Small intestine (tissue), 7 donors: ENCODE data around the gene SPEG. TPM values are rescaled to one million over a fixed set of nuclear protein-coding genes. Genes with fewer than 3 reads are reported as not detected.

Source experiments
- DNase-seq, 2 donors: peaks; one replicate each; pipeline versions ENCODE4 v3.0.0 to v3.0.0-alpha.2; 2013
- FAIRE-seq: peaks from 2 replicates; lab custom pipeline; 2012; peaks lifted over from hg19 to GRCh38; lab: Jason Lieb, UNC
- H3K27ac ChIP-seq, 3 donors: one replicate each; pipeline ENCODE4 v1.5.1; 2013; ENCODE audit warnings: low read length in 2 of 3, mild to moderate bottlenecking in 2 of 3, control low read depth in 1 of 3, inconsistent platforms in 1 of 3, low read depth in 1 of 3, moderate library complexity in 1 of 3
- H3K27me3 ChIP-seq, 3 donors: one replicate each; pipeline ENCODE4 v1.6.1; 2013; ENCODE audit warnings: low read length in 3 of 3, inconsistent platforms in 1 of 3; ENCODE audit not compliant: control insufficient read depth in 3 of 3, insufficient read depth in 3 of 3
- H3K36me3 ChIP-seq, 3 donors: one replicate each; pipeline ENCODE4 v1.6.1; 2013; ENCODE audit warnings: low read length in 3 of 3, inconsistent platforms in 1 of 3, low read depth in 1 of 3, mild to moderate bottlenecking in 1 of 3, moderate library complexity in 1 of 3; ENCODE audit not compliant: control insufficient read depth in 3 of 3, insufficient read depth in 2 of 3
- H3K4me1 ChIP-seq, 3 donors: one replicate each; pipeline ENCODE4 v1.6.1; 2013; ENCODE audit warnings: low read length in 2 of 3, inconsistent platforms in 1 of 3, low read depth in 1 of 3, mild to moderate bottlenecking in 1 of 3, moderate library complexity in 1 of 3; ENCODE audit not compliant: control insufficient read depth in 3 of 3, insufficient read depth in 2 of 3
- H3K4me3 ChIP-seq, 3 donors: one replicate each; pipeline ENCODE4 v1.5.1; 2013; ENCODE audit warnings: low read length in 3 of 3, control low read depth in 1 of 3, inconsistent platforms in 1 of 3, low read depth in 1 of 3, mild to moderate bottlenecking in 1 of 3, moderate library complexity in 1 of 3
- H3K9me3 ChIP-seq, 2 donors: one replicate each; pipeline ENCODE4 v1.6.1; 2013; ENCODE audit warnings: low read depth in 1 of 2, low read length in 1 of 2; ENCODE audit not compliant: control insufficient read depth in 2 of 2, insufficient read depth in 1 of 2
- WGBS, 3 donors: extraction: QIAGEN DNeasy Blood & Tissue Kit; methylation state at CpG; one replicate each; pipeline ENCODE4 v1.1.7; 2013; 5-methylcytosine and 5-hydroxymethylcytosine counted together
- polyA plus RNA-seq, 4 donors: library from polyadenylated mRNA; stranded (reverse) in 3 of 4; unstranded in 1 of 4; fragments of 200-250 nt in 3 of 4; fragments of 120-200 nt in 1 of 4; gene quantifications; one replicate each; pipeline versions ENCODE4 v1.2.1 to v1.2.3, GENCODE V29; 2013
- donor health status: healthy with polysubstance abuse.
- donor health status: control.
- donor health status: control.
- donor health status: Bipolar disorder and iron deficiency.
- donor health status: healthy.

The SPEG gene
- polyA plus RNA-seq, 4 donors: 0.45 to 15.7 (median 5.3) TPM

- H3K27ac ChIP-seq: peak overlapping the region in 1 of 3 donors; percentile 84
- peaks cover 2 to 49% (median 6%) of the 10 kb centered on the region in 3 donors for H3K36me3 ChIP-seq
- peaks cover 4 to 44% (median 5%) of the 10 kb centered on the region in 3 donors for H3K4me1 ChIP-seq
- no peaks in the 10 kb centered on the region for H3K9me3 ChIP-seq
- WGBS, 3 donors: 40 to 53% (median 51%) methylated on average over 9 of the region's 9 CpGs
- H3K4me3 ChIP-seq: peak overlapping the region in 2 of 3 donors; percentile 65 to 81
- no peaks in the 10 kb centered on the region for H3K27me3 ChIP-seq
- FAIRE-seq: no peak
- DNase-seq: peak in 1 of 2 donors; percentile 26
Observed at GRCh38 chr2:219544567-219544966, 109.9 kb downstream of the SPEG start.

- peaks cover 0 to 1% (median 0%) of the 10 kb centered on the region in 3 donors for H3K27me3 ChIP-seq
- FAIRE-seq (no peak), DNase-seq (peak in 1 of 2 donors; percentile 57)
- H3K4me1 ChIP-seq: peaks cover 4 to 44% (median 5%) of the 10 kb centered on the region in 3 donors
- H3K9me3 ChIP-seq: no peaks in the 10 kb centered on the region
- WGBS, 3 donors: 51 to 81% (median 57%) methylated on average over 3 of the region's 3 CpGs
- H3K27ac ChIP-seq: peak overlapping the region in 2 of 3 donors; percentile 84 to 88
- peaks cover under 1 to 49% (median 5%) of the 10 kb centered on the region in 3 donors for H3K36me3 ChIP-seq
- peak overlapping the region in 2 of 3 donors; percentile 65 to 81 for H3K4me3 ChIP-seq
Observed at GRCh38 chr2:219545295-219545942, 110.8 kb downstream of the SPEG start.

- WGBS, 3 donors: 7 to 46% (median 28%) methylated on average over 4 of the region's 4 CpGs
- Histone ChIP-seq H3K27me3 (peaks cover 0 to 6% (median 0%) of the 10 kb centered on the region in 3 donors), H3K36me3 (peaks cover 0 to 49% (median 3%) of the 10 kb centered on the region in 3 donors), H3K4me3 (no peak overlapping the region), H3K27ac (peak overlapping the region in 2 of 3 donors; percentile 84 to 88), H3K9me3 (no peaks in the 10 kb centered on the region), H3K4me1 (peaks cover 4 to 45% (median 5%) of the 10 kb centered on the region in 3 donors)
- peak; percentile 90 to 92 for DNase-seq
- FAIRE-seq: no peak
Observed at GRCh38 chr2:219545943-219546352, 111.3 kb downstream of the SPEG start.

- no peaks in the 10 kb centered on the region for H3K9me3 ChIP-seq
- H3K27ac ChIP-seq: no peak overlapping the region
- DNase-seq (no peak), FAIRE-seq (no peak)
- peaks cover 0 to 16% (median 0%) of the 10 kb centered on the region in 3 donors for H3K27me3 ChIP-seq
- no peak overlapping the region for H3K4me3 ChIP-seq
- H3K4me1 ChIP-seq: peaks cover 0 to 45% (median 4%) of the 10 kb centered on the region in 3 donors
- 95 to 97% (median 96%) methylated on average over 26 of the region's 26 CpGs for WGBS, 3 donors
- peaks cover 0 to 43% (median 3%) of the 10 kb centered on the region in 3 donors for H3K36me3 ChIP-seq
Observed at GRCh38 chr2:219547621-219548020, 113.0 kb downstream of the SPEG start.

Other genes starting within 250 kb of the SPEG start
- gene ZFAND2B, start 228.1 kb upstream of the SPEG start, polyA plus RNA-seq: 100 to 1,000 TPM in 2 of 4 donors, 10 to 100 TPM in 2; 46.9 to 182 (median 101) TPM
- gene ABCB6, start 215.9 kb upstream of the SPEG start, polyA plus RNA-seq: 10 to 100 TPM; 37.7 to 49.2 (median 43.0) TPM
- 10 to 100 TPM in 3 of 4 donors, 1 to 10 TPM in 1; 8.1 to 44.1 (median 23.5) TPM for gene ATG9A, start 205.2 kb upstream of the SPEG start, polyA plus RNA-seq
- 10 to 100 TPM; 20.2 to 62.7 (median 36.7) TPM for gene ANKZF1, start 205.0 kb upstream of the SPEG start, polyA plus RNA-seq
- gene GLB1L, start 189.4 kb upstream of the SPEG start, polyA plus RNA-seq: 10 to 100 TPM in 1 of 4 donors, 1 to 10 TPM in 3; 3.1 to 36.1 (median 4.3) TPM
- gene STK16, start 189.4 kb upstream of the SPEG start, polyA plus RNA-seq: 10 to 100 TPM; 31.1 to 53.4 (median 42.6) TPM
- under 1 TPM in 2 of 4 donors, not detected in 2; 0.06 to 0.67 TPM for gene TUBA4B, start 181.6 kb upstream of the SPEG start, polyA plus RNA-seq
- gene TUBA4A, start 180.9 kb upstream of the SPEG start, polyA plus RNA-seq: 10 to 100 TPM; 42.1 to 62.0 (median 49.8) TPM
- 10 to 100 TPM; 43.3 to 65.8 (median 57.7) TPM for gene DNAJB2, start 155.5 kb upstream of the SPEG start, polyA plus RNA-seq
- 1 to 10 TPM in 3 of 4 donors, not detected in 1; 1.6 to 9.4 (median 4.1) TPM for gene PTPRN, start 125.4 kb upstream of the SPEG start, polyA plus RNA-seq
- gene RESP18, start 102.1 kb upstream of the SPEG start, polyA plus RNA-seq: under 1 TPM in 2 of 4 donors, not detected in 2; 0.16 to 0.28 TPM
- gene DNPEP, start 46.9 kb upstream of the SPEG start, polyA plus RNA-seq: 100 to 1,000 TPM in 3 of 4 donors, 10 to 100 TPM in 1; 98.2 to 200 (median 165) TPM
- 100 to 1,000 TPM in 1 of 4 donors, 10 to 100 TPM in 3; 24.6 to 178 (median 67.4) TPM for gene DES, start 16.5 kb upstream of the SPEG start, polyA plus RNA-seq
- 10 to 100 TPM; 52.6 to 63.5 (median 61.3) TPM for gene GMPPA, start 64.0 kb downstream of the SPEG start, polyA plus RNA-seq
- under 1 TPM in 2 of 4 donors, not detected in 2; 0.04 to 0.10 TPM for gene ASIC4, start 79.6 kb downstream of the SPEG start, polyA plus RNA-seq
- 10 to 100 TPM in 3 of 4 donors, 1 to 10 TPM in 1; 8.7 to 96.1 (median 50.4) TPM for gene CHPF, start 109.0 kb downstream of the SPEG start, polyA plus RNA-seq
- gene TMEM198, start 109.2 kb downstream of the SPEG start, polyA plus RNA-seq: 10 to 100 TPM in 2 of 4 donors, 1 to 10 TPM in 2; 1.8 to 23.5 (median 14.8) TPM
- gene OBSL1, start 136.7 kb downstream of the SPEG start, polyA plus RNA-seq: 10 to 100 TPM in 3 of 4 donors, 1 to 10 TPM in 1; 4.5 to 97.4 (median 15.4) TPM
- under 1 TPM in 2 of 4 donors, not detected in 2; 0.18 to 0.78 TPM for gene INHA, start 137.5 kb downstream of the SPEG start, polyA plus RNA-seq
- gene STK11IP, start 163.0 kb downstream of the SPEG start, polyA plus RNA-seq: 10 to 100 TPM; 20.4 to 38.9 (median 23.2) TPM
- 1 to 10 TPM in 3 of 4 donors, not detected in 1; 1.0 to 2.2 (median 1.1) TPM for gene SLC4A3, start 192.8 kb downstream of the SPEG start, polyA plus RNA-seq